ENCODE results near the gene JAZF1.
A peak's percentile ranks its signal among the peaks of the same experiment; 100 is the strongest.

The JAZF1 gene

DNA sequence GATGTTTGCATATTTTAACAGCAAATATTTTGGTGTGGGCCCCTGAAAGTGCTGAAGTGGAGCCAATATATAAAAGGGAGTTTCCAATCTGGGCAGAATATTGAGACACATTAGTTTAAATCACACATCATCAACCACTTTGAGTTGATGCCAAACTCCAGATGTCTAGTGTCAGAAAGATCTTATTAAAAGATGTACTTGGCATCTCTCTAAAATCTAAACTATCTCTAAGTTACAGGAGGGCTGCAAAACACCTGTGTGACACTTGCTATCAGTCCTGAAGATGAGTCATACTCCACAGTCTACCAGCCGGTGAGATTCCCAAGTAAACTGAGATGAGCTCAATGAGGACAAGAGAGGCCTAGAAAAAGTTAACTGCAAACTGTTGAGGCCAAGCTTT lies 11.4 kb downstream of the JAZF1 start:
- peak; percentile 27 for ATAC-seq
- peak; percentile 60 for TF ChIP-seq ISL1 (CRISPR knock-in tag; IDR thresholded peaks at IDR 0.05)
- no peak for TF ChIP-seq SNAI2 (CRISPR knock-in tag; IDR thresholded peaks at IDR 0.05)

DNA sequence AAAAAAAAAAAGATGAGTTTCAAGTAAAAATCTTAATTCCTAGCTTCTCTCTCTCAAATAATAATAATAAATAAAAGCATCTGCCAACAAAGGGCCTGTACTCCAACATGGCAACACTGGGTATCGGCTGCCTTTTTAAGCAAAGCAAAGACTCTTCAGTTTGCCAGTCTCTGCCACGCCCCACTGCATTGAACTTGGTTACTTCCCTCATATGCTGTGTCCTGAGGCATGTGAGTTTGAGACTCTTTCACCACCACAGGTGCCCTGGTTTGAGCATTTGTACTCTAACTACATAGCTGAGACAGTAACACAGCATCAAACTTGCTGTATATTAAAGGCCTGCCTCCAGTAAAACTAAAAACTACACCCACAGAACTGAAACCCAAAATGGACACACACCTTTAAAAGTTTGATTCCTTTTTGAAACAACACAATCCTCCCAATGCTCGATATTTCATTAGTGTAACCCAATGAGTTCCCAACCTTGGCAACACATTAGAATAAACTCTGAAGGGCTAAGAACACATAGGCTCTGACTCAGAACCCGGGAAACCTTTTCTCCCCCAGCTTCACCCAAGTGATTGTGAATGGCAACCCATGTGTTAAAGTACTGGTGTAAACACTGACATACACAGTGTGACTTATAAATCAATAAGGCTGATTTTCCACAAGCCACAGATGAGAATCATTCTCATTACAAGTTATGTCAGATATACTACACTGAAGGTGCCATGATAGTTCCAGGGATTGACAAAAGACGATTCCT lies 12.0 kb downstream of the JAZF1 start:
- ATAC-seq: no peak

GRCh38 chr7:28166982-28167715 lies 13.4 kb downstream of the JAZF1 start:
- ATAC-seq: peak; percentile 12

More for the DNA sequence above, 12.0 kb downstream of the JAZF1 start:
- TF ChIP-seq ZNF565 (CRISPR knock-in tag; conservative IDR thresholded peaks at IDR 0.05; ENCODE audit: low read depth) (no peak), TOX (CRISPR knock-in tag; IDR thresholded peaks at IDR 0.05; ENCODE audit: borderline replicate concordance) (no peak), SNAI2 (CRISPR knock-in tag; IDR thresholded peaks at IDR 0.05) (no peak), ARNTL (CRISPR knock-in tag; IDR thresholded peaks at IDR 0.05; ENCODE audit: borderline replicate concordance, low read depth) (no peak), PPARA (CRISPR knock-in tag; IDR thresholded peaks at IDR 0.05; ENCODE audit: borderline replicate concordance) (no peak), BACH2 (CRISPR knock-in tag; IDR thresholded peaks at IDR 0.05; ENCODE audit: borderline replicate concordance) (no peak)
- TF ChIP-seq, protein P1, sequence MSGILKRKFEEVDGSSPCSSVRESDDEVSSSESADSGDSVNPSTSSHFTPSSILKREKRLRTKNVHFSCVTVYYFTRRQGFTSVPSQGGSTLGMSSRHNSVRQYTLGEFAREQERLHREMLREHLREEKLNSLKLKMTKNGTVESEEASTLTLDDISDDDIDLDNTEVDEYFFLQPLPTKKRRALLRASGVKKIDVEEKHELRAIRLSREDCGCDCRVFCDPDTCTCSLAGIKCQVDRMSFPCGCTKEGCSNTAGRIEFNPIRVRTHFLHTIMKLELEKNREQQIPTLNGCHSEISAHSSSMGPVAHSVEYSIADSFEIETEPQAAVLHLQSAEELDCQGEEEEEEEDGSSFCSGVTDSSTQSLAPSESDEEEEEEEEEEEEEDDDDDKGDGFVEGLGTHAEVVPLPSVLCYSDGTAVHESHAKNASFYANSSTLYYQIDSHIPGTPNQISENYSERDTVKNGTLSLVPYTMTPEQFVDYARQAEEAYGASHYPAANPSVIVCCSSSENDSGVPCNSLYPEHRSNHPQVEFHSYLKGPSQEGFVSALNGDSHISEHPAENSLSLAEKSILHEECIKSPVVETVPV (CRISPR knock-in tag; IDR thresholded peaks at IDR 0.05): no peak

More at GRCh38 chr7:28166982-28167715, 13.4 kb downstream of the JAZF1 start:
- TF ChIP-seq ESRRG (CRISPR knock-in tag; IDR thresholded peaks at IDR 0.05): no peak
- TF ChIP-seq GLIS3 (CRISPR knock-in tag; IDR thresholded peaks at IDR 0.05): no peak
- TF ChIP-seq, protein P1 (CRISPR knock-in tag; IDR thresholded peaks at IDR 0.05): no peak
- no peak for TF ChIP-seq TOX (CRISPR knock-in tag; IDR thresholded peaks at IDR 0.05; ENCODE audit: borderline replicate concordance)
- TF ChIP-seq RARB (CRISPR knock-in tag; IDR thresholded peaks at IDR 0.05): no peak
- TF ChIP-seq CREB5 (CRISPR knock-in tag; IDR thresholded peaks at IDR 0.05; ENCODE audit: low read depth): no peak
- no peak for TF ChIP-seq ARNTL (CRISPR knock-in tag; IDR thresholded peaks at IDR 0.05; ENCODE audit: borderline replicate concordance, low read depth)
- no peak for TF ChIP-seq ISL1 (CRISPR knock-in tag; IDR thresholded peaks at IDR 0.05)
- TF ChIP-seq PATZ1 (CRISPR knock-in tag; IDR thresholded peaks at IDR 0.05; ENCODE audit: borderline replicate concordance): no peak
- TF ChIP-seq ZC3H10 (CRISPR knock-in tag; IDR thresholded peaks at IDR 0.05): no peak
- TF ChIP-seq SNAI2 (CRISPR knock-in tag; IDR thresholded peaks at IDR 0.05): no peak
- no peak for TF ChIP-seq ZNF70 (CRISPR knock-in tag; IDR thresholded peaks at IDR 0.05)
- TF ChIP-seq POU6F1 (CRISPR knock-in tag; IDR thresholded peaks at IDR 0.05; ENCODE audit: borderline replicate concordance, low read depth): no peak
- no peak for TF ChIP-seq TCF4 (CRISPR knock-in tag; IDR thresholded peaks at IDR 0.05; ENCODE audit: borderline replicate concordance)
- no peak for TF ChIP-seq ZNF565 (CRISPR knock-in tag; conservative IDR thresholded peaks at IDR 0.05; ENCODE audit: low read depth)
- no peak for TF ChIP-seq ZFP3 (CRISPR knock-in tag; IDR thresholded peaks at IDR 0.05)
- TF ChIP-seq CSDC2 (CRISPR knock-in tag; IDR thresholded peaks at IDR 0.05): no peak
- no peak for TF ChIP-seq ZFP30 (CRISPR knock-in tag; IDR thresholded peaks at IDR 0.05)
